PC-3 (cell line): ENCODE measurements around the gene KANSL3. TPM values are rescaled to one million over a fixed set of nuclear protein-coding genes. Genes with fewer than 3 reads are reported as not detected.

ENCODE experiments used
- ATAC-seq: fragments of 200-7000 bp; cut with Tn5 transposase; 2 replicates; pipeline ENCODE4 v1.9.1; 2020; ENCODE audit warnings: mild to moderate bottlenecking, moderate library complexity
- BruUV-seq: library from RNA; stranded (reverse); fragments of 400-500 nt; replicated peaks from 2 replicates; lab custom pipeline; 2021; lab: Mats Ljungman, UMichigan
- CTCF ChIA-PET: fragments of 300-600 bp; sonication (Branson Sonifier 250); formaldehyde crosslinking; loops from one replicate; lab custom pipeline; 2022; ENCODE audit warnings: antibody characterized with exemption; lab: Charles Lee
- POLR2A ChIA-PET: fragments of 300-600 bp; sonication (Branson Sonifier 250); formaldehyde crosslinking; loops from one replicate; lab custom pipeline; 2022; ENCODE audit warnings: antibody characterized with exemption; ENCODE audit not compliant: unreplicated experiment; lab: Charles Lee
- DNase-seq: peaks from one replicate; pipeline ENCODE4 v3.0.0-alpha.2; 2015
- H2AFZ ChIP-seq: fragments of 300-600 bp; sonication (generic); 2 replicates; pipeline ENCODE4 v1.6.0; 2016; ENCODE audit warnings: antibody characterized with exemption, low read length
- H3F3A ChIP-seq: fragments of 300-600 bp; sonication (generic); one replicate; pipeline ENCODE4 v1.6.0; 2017; ENCODE audit warnings: antibody characterized with exemption, low read length, control low read depth, mild to moderate bottlenecking; ENCODE audit not compliant: unreplicated experiment
- H3K27ac ChIP-seq: fragments of 300-600 bp; sonication (generic); 2 replicates; pipeline ENCODE4 v1.5.1; 2016; ENCODE audit warnings: mild to moderate bottlenecking, low read length
- H3K27me3 ChIP-seq: fragments of 300-600 bp; sonication (generic); 2 replicates; pipeline ENCODE4 v1.6.1; 2016; ENCODE audit warnings: low read length, mixed read lengths
- H3K36me3 ChIP-seq: fragments of 300-600 bp; sonication (generic); 2 replicates; pipeline ENCODE4 v1.6.1; 2016; ENCODE audit warnings: low read depth, mixed run types, low read length, mixed read lengths
- H3K4me1 ChIP-seq: fragments of 300-600 bp; sonication (generic); 2 replicates; pipeline ENCODE4 v1.5.1; 2016; ENCODE audit warnings: low read length; ENCODE audit not compliant: insufficient read depth
- H3K4me2 ChIP-seq: fragments of 300-600 bp; sonication (generic); 2 replicates; pipeline ENCODE4 v1.6.0; 2016; ENCODE audit warnings: low read length
- H3K4me3 ChIP-seq: fragments of 300-600 bp; sonication (generic); 2 replicates; pipeline ENCODE4 v1.5.1; 2016; ENCODE audit warnings: mild to moderate bottlenecking, low read length, mixed read lengths
- H3K79me2 ChIP-seq: fragments of 300-600 bp; sonication (generic); 2 replicates; pipeline ENCODE4 v1.6.1; 2017; ENCODE audit warnings: low read length, mixed read lengths
- H3K9ac ChIP-seq: fragments of 300-600 bp; sonication (generic); 2 replicates; pipeline ENCODE4 v1.6.0; 2016; ENCODE audit warnings: mild to moderate bottlenecking, low read length
- H3K9me2 ChIP-seq: fragments of 300-600 bp; sonication (generic); replicated peaks from 2 replicates; pipeline ENCODE4 v1.6.1; 2016; ENCODE audit warnings: mixed run types, low read length, mixed read lengths
- H3K9me3 ChIP-seq: fragments of 300-600 bp; sonication (generic); 2 replicates; pipeline ENCODE4 v1.6.1; 2016; ENCODE audit warnings: low read length, mixed read lengths
- H4K20me1 ChIP-seq: fragments of 300-600 bp; sonication (generic); 2 replicates; pipeline ENCODE4 v1.6.1; 2016; ENCODE audit warnings: low read length, mixed read lengths
- EZH2 ChIP-seq: fragments of 300-600 bp; sonication (generic); IDR thresholded peaks from one replicate; pipeline ENCODE4 v1.6.1; 2017; ENCODE audit warnings: antibody characterized with exemption, mild to moderate bottlenecking, low read length; ENCODE audit not compliant: unreplicated experiment
- EZH2phosphoT487 ChIP-seq: fragments of 300-600 bp; sonication (generic); IDR thresholded peaks from 2 replicates; pipeline ENCODE4 v1.6.1; 2018; ENCODE audit warnings: mild to moderate bottlenecking, antibody characterized with exemption, low read length, borderline replicate concordance
- intact Hi-C: fragments of 100-400 bp; cut with micrococcal nuclease; formaldehyde crosslinking; loops from 2 replicates; pipeline ENCODE4 v1.9.0; 2023
- total RNA-seq: library from RNA; depleted of rRNA; stranded (reverse); fragments of >200 nt; gene quantifications from 2 replicates; pipeline ENCODE4 v1.2.3, GENCODE V29; 2014
- TF ChIP-seq, protein P1 (sequence below): fragments of 300-600 bp; sonication (generic); conservative IDR thresholded peaks from 2 replicates; pipeline ENCODE4 v1.5.1; 2017; ENCODE audit warnings: antibody characterized with exemption, low read depth, mild to moderate bottlenecking, low read length

The KANSL3 gene
- total RNA-seq, 1 experiment from 2014 or later, result 30.6 TPM

DNA sequence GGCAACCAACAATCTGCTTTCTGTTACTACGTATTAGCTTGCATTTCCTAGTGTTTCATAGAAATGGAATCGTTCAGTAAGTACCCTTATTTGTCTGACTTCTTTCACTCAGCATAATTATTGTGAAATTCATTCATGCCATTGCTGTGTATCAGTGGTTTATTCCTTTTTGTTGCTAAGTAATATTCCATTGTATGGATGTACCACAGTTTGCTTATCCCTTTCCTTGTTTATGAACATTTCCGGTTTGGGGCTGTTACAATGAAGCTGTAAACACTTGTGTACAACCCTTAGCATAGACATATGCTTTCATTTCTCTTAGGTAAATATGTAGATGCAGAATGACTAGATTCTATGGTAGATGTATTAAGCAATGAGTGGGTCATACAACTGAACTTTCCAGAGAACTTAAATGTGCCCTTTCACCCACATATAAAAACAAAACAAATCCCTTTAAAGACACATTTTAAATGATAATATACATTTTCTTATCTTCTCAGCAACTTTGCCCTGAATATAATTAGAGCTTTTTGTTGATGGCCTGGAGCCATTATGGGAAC is 26.3 kb upstream of the KANSL3 start:
- peak overlapping the region; percentile 23 for H3K27ac ChIP-seq
- H3K4me2 ChIP-seq, result peak overlapping the region; percentile 40
- no TSS peak for BruUV-seq
- ATAC-seq (no peak), DNase-seq (no peak)
- no peaks in the 10 kb centered on the region for H3K79me2 ChIP-seq
- H3K9ac ChIP-seq, result no peak overlapping the region
- H2AFZ ChIP-seq, result peak overlapping the region; percentile 69; the same call in 1 of the 2 replicates
- H3K4me3 ChIP-seq, result no peak overlapping the region
- no peaks in the 10 kb centered on the region for H3K27me3 ChIP-seq
- H3K9me2 ChIP-seq, result no peaks in the 10 kb centered on the region
- peaks cover 14% of the 10 kb centered on the region for H3K4me1 ChIP-seq
- H3K9me3 ChIP-seq, result no peaks in the 10 kb centered on the region
- H3K36me3 ChIP-seq, result no peaks in the 10 kb centered on the region
- POLR2A ChIA-PET, result no interaction called here
- TF ChIP-seq EZH2, result no peak
- TF ChIP-seq, protein P1, sequence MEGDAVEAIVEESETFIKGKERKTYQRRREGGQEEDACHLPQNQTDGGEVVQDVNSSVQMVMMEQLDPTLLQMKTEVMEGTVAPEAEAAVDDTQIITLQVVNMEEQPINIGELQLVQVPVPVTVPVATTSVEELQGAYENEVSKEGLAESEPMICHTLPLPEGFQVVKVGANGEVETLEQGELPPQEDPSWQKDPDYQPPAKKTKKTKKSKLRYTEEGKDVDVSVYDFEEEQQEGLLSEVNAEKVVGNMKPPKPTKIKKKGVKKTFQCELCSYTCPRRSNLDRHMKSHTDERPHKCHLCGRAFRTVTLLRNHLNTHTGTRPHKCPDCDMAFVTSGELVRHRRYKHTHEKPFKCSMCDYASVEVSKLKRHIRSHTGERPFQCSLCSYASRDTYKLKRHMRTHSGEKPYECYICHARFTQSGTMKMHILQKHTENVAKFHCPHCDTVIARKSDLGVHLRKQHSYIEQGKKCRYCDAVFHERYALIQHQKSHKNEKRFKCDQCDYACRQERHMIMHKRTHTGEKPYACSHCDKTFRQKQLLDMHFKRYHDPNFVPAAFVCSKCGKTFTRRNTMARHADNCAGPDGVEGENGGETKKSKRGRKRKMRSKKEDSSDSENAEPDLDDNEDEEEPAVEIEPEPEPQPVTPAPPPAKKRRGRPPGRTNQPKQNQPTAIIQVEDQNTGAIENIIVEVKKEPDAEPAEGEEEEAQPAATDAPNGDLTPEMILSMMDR, result no peak
- TF ChIP-seq EZH2phosphoT487, result no peak
- CTCF ChIA-PET, result no interaction called here
- H3F3A ChIP-seq, result no peaks in the 10 kb centered on the region
- intact Hi-C loops, result no loop called here
- no peaks in the 10 kb centered on the region for H4K20me1 ChIP-seq

DNA sequence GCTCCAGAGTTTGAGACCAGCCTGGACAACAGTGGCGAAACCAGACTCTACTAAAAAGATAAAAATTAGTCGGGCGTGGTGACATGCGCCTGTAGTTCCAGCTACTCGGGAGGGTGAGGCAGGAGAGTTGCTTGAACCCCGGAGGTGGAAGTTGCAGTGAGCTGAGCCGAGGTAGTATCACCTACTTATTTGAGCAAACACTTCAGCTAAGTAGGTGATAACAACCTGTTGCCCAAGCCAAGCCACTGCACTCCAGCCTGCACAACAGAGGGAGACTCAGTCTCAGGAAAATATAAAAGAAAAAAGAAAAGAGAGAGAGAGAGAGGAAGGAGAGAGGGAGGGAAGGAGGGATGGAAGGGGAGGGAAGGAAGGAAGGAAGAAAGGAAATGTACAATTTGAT is 25.7 kb upstream of the KANSL3 start:
- CTCF ChIA-PET, result no interaction called here
- Histone ChIP-seq H3K4me2 (no peak overlapping the region), H3K4me3 (no peak overlapping the region), H3F3A (no peaks in the 10 kb centered on the region), H2AFZ (no peak overlapping the region), H3K27me3 (no peaks in the 10 kb centered on the region), H3K27ac (no peak overlapping the region), H4K20me1 (no peaks in the 10 kb centered on the region), H3K79me2 (no peaks in the 10 kb centered on the region), H3K9me3 (no peaks in the 10 kb centered on the region), H3K9me2 (no peaks in the 10 kb centered on the region), H3K36me3 (no peaks in the 10 kb centered on the region), H3K4me1 (peaks cover 14% of the 10 kb centered on the region), H3K9ac (no peak overlapping the region)
- no TSS peak for BruUV-seq
- TF ChIP-seq EZH2phosphoT487, result no peak
- no peak for TF ChIP-seq EZH2
- TF ChIP-seq, protein P1, result no peak
- ATAC-seq (no peak), DNase-seq (no peak)
- intact Hi-C loops, result no loop called here
- POLR2A ChIA-PET, result no interaction called here

DNA sequence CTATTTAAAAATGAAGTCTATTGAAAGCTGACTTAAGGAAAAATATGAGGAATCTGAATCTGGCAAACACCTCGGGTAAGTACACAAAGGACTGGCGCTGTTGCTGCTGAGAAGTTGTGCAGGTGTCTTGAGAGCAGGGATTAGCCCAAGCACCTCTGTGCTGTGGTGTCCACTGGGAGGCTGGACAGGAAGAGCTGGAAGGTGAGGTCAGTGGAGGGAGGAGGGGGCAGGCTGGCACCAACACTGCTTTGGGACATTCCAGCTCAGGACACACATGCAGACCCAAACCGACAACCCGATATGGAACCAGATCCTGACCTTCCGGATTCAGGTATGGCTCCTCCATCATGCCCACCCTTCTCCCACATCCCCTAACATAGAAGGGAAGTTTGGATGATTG is 25.1 kb upstream of the KANSL3 start:
- Histone ChIP-seq H3K79me2 (no peaks in the 10 kb centered on the region), H3K4me2 (no peak overlapping the region), H3F3A (no peaks in the 10 kb centered on the region), H4K20me1 (no peaks in the 10 kb centered on the region), H3K36me3 (no peaks in the 10 kb centered on the region), H3K27me3 (no peaks in the 10 kb centered on the region), H2AFZ (0 out of 2 replicates have a peak overlapping the region, but pooled peaks have one; percentile 22), H3K4me1 (peaks cover 14% of the 10 kb centered on the region), H3K9me2 (no peaks in the 10 kb centered on the region), H3K9me3 (no peaks in the 10 kb centered on the region), H3K4me3 (no peak overlapping the region), H3K9ac (no peak overlapping the region), H3K27ac (no peak overlapping the region)
- intact Hi-C loops, result no loop called here
- DNase-seq, result no peak
- ChIA-PET CTCF (no interaction called here), POLR2A (no interaction called here)
- BruUV-seq, result no TSS peak
- TF ChIP-seq, protein P1, result no peak
- TF ChIP-seq EZH2phosphoT487 (no peak), EZH2 (no peak)
- no peak for ATAC-seq
